Hematopoietic multipotent progenitor cell treated with erythropoietin and hydrocortisone succinate and interleukin-3 and kit ligand, for 8 days (in vitro differentiated cells): ENCODE measurements around the gene PPM1J.
A peak's percentile ranks its signal among the peaks of the same experiment; 100 is the strongest.

Source experiments
- DNase-seq: peaks from one replicate; pipeline ENCODE4 v3.0.0-alpha.2; 2015

PPM1J gene

DNA sequence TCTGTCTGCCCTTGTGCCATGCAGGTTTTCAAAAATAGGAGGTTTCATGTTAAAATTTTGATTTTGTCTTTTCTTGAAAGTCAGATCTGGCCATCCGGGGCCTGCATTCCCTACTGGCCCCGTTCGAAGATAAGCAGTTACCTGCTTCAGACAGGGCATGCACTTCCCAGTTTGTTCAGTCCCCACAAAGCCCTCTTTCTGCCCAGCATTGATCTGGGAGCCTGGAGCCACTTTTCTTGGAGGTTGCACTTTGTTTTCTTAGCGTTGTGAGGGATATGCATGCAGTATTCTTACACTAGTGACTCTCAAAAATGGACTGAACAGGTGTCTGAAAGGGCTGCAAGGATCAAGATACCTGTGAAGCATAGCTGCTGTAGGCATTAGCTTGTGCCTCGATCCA, 29.2 kb downstream of the PPM1J start:
- no peak for DNase-seq

GRCh38 chr1:112678605-112679004, 36.5 kb downstream of the PPM1J start:
- no peak for DNase-seq

- no peak for DNase-seq
Measured at GRCh38 chr1:112677501-112677900, 37.6 kb downstream of the PPM1J start.

- peak; percentile 48 for DNase-seq
Measured at GRCh38 chr1:112676543-112676942, 38.6 kb downstream of the PPM1J start.

DNA sequence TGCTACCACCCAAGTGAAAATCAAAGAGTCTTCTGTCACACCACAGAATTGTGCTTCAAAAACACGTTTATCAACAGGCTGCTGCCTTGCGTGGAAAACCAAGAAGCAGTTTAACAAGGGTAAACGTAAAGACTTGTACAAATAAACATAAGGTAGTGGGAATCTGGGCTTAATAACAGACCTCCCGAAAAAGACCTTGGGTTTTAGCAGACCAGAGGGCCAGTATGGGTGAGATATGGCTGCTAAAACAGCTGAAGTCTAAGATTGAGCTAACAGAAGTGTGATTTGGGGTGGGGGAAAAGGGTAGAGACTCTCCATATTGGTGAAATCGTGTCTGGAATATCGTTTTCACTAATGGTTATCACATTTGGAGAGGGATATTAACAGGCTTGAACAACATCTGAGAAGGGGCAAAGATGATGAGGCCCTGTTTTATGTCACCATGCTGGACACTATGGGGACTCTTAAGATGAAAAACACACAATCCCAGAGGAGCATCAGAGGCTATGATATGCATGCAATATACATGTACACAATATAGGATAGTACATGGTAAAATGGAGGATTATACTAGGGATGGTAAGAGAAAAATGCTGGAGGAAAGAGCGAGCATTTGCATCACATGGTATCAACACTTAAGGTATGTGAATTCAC, 39.3 kb downstream of the PPM1J start:
- DNase-seq, result no peak

DNA sequence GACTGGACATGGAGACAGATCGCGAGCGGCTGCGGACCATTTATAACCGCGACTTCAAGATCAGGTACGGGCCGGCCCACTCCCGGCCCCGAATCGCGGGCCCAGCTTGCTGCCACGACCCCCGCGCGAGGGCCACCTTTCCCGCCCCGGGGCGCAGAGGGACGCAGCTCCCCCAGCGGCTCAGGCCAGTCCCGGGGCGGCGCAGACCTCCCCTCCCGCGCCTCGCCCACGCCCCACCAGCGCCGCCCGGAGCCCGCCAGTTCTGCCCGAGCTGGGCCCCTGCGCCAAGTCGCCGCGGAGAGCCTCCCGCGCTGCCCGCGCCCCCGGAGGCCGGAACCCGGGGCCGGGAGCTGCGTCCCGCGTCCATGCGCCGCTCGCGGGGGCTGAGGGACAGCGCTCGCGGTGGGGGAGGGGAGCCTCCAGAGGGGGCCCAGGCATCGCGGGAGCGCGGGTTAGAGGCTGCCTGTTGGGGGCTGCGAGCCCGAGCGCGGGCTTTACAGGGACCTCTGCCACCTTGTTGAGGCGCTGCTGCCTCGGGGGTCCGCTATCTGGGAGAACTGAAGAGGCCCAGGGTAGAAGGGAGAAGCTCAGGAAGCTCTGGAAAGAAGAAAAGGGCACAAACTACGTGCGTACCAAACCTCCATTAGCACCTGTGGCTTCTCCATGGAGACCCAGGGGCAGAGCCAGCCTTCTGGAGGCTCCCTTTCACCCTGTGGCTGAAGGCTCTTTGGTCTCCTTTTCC, 40.0 kb downstream of the PPM1J start:
- DNase-seq, result peak; percentile 18

DNA sequence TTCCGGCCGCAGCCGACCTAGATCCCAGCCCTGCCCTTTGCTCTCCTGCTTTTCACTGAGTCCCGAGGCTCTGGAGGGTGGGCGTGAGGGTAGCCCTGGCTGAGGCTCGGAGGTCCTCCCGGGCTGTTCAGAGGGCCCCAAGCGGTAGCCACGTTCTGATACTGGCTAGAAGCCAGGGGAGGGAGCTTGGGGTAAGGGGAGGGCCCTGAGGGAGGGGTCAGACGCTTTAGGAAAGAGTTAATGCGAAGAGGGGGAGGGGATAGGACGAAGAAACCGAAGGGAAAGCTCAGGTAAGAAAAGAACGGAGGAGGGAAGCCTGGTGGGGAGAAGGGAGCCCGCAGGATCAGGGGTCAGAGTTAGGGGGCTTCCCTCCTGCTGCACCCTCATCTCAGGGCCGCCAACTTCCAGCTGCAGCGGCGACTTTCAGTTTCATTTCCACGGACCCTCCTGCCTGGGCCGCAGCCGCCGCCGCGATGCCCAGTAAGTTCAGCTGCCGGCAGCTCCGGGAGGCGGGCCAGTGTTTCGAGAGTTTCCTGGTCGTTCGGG, 40.6 kb downstream of the PPM1J start, which contains the start of gene MOV10:
TSS of gene MOV10 (plus strand) at position 220 of the 546 bp plus-strand sequence. CDS start at position 474, 254 bp downstream.
- DNase-seq, result peak; percentile 79

DNA sequence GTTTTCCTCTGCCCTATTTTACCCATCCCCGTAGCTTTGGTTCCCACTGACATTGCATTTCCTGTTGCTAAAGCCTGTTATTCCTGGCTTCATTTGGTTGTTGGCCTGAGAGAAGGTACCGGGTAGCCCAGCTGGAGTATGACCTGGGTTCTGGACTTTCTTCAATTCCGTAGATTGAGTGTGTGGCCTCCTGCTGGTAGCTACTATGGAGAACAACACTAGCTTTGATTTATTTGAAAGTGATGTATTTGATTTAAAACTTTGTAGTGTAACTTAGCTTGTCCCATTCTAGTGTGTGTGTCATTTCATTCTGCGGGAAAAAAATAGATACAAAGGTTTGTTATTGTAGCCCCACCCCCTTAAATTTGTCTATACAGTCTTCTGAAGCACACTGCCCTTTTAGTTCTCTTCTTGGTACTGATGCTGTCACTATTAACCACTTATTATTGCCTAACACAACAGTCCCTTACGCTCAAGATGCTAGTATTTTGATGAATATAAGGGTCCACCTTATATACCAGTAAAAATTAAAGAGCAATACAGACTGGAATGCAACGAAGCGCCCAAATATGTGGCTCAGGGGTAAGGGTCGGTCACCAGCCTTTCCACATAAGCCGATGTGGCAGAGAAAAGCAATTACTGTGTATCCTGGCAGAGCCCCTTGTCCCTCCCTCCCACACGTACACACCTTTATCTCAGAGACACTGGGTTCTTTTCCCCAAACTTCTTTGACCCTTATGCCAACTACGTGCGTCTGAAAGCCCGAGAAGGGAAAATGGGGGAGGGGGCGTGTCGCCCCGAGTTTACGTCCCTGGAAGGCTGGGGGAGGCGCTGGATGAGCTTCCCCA, 41.3 kb downstream of the PPM1J start:
- DNase-seq, result peak; percentile 46

GRCh38 chr1:112672842-112673241, 42.3 kb downstream of the PPM1J start:
- no peak for DNase-seq

GRCh38 chr1:112672009-112672408, 43.1 kb downstream of the PPM1J start:
- no peak for DNase-seq

GRCh38 chr1:112666946-112667345, 48.2 kb downstream of the PPM1J start:
- DNase-seq, result no peak

DNA sequence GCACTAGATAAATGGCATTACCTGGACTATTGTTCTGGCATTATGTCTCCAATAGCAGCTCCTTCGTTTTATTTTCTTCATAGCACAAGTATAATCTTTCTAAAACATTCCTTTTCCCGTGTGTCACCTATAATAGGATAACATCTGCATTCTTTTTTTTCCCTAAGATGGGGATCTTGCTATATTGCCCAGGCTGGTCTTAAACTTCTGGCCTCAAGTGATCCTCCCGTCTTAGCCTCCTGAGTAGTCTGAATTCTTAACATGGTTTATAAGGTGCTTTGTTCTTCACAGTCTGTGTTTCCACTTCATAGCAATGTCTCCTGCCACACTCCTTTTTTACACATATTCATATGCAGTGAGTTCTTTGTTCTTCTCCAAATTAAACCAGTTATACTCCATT, 49.3 kb downstream of the PPM1J start:
- no peak for DNase-seq
